ENCODE results near the gene EVI5. TPM values are rescaled to one million over a fixed set of nuclear protein-coding genes. Genes with fewer than 3 reads are reported as not detected.

Gene EVI5
- polyA plus RNA-seq, 1 donor from 2014 or later = 8.5 TPM

DNA sequence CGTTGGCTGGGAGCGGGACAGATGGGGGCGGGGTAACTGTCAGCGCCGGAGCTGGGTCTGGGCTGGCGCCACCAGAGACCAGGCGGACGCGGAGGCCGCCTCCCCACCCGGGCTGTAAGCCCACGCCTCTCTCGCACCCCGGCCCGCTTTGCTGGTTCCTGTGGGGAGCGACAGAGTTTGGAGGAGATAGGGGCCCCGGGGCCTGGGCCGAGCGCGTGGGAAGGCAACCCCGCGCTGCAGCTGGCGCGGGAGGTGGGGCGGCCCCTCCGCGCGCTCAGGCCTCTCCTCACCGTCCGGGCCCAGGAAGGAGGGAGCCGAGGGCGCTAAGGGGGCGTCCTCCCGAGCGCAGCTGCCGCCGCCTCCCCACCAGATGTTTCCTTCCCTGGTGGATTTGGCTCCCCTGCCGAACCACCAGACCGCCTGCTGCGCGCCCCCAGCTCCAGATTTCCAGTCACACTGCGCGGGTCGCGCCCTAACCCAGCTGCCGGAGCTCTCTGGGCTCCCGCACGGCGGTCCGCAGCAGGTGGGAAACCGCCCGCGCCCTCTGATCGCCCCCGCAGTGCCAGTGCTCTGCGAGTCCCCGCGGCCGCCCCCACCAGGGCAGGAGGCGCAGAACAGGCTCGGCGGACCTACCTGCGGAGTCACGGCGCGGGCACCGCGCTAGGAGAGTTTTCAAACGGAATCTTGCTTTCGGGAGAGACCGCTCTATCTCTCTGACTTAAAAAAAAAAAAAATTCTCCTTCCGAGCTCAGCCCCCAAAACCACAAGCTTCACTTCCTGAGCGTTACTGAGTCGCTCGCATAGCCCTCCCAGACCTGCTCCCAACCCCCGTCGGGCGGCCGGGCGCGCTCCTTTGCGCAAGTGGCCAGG is 299.3 kb downstream of the EVI5 start:
- no peaks in the 10 kb centered on the region for H4K20me1 ChIP-seq (ENCODE audit: insufficient read depth)
- peak overlapping the region; percentile 61 for H3K4me3 ChIP-seq (ENCODE audit: low read length)
- TF ChIP-seq EP300 (conservative IDR thresholded peaks at IDR 0.05; ENCODE audit: poor library complexity, severe bottlenecking) = no peak
- peak; percentile 58 for TF ChIP-seq CTCF (IDR thresholded peaks at IDR 0.05; ENCODE audit: poor library complexity, severe bottlenecking)
- no peak for TF ChIP-seq POLR2AphosphoS5 (IDR thresholded peaks at IDR 0.05)
- TF ChIP-seq RAD21 (conservative IDR thresholded peaks at IDR 0.05) = no peak
- no peak for TF ChIP-seq MXI1 (conservative IDR thresholded peaks at IDR 0.05; ENCODE audit: poor library complexity, severe bottlenecking)
- TF ChIP-seq EZH2 (IDR thresholded peaks at IDR 0.05; ENCODE audit: borderline replicate concordance, insufficient read depth, low read length, poor library complexity, severe bottlenecking) = peak; percentile 99
- H3F3A ChIP-seq (ENCODE audit: insufficient read depth, low read length, poor library complexity, severe bottlenecking) = no peaks in the 10 kb centered on the region
- no peaks in the 10 kb centered on the region for H3K36me3 ChIP-seq (ENCODE audit: insufficient read depth, low read length)
- no peak overlapping the region for H3K9ac ChIP-seq (ENCODE audit: low read length)
- no peaks in the 10 kb centered on the region for H3K79me2 ChIP-seq (replicated peaks; ENCODE audit: insufficient read depth, low read length)
- H3K9me2 ChIP-seq (ENCODE audit: insufficient read depth, low read length) = no peaks in the 10 kb centered on the region
- no peaks in the 10 kb centered on the region for H3K9me3 ChIP-seq (ENCODE audit: low read length)
- no peak overlapping the region for H3K4me2 ChIP-seq (ENCODE audit: low read length)
- no peak overlapping the region for H2AFZ ChIP-seq (ENCODE audit: low read depth, low read length)
- no peak overlapping the region for H3K27ac ChIP-seq (ENCODE audit: low read length)
- peaks cover 89% of the 10 kb centered on the region for H3K27me3 ChIP-seq (ENCODE audit: insufficient read depth, low read depth, low read length)

DNA sequence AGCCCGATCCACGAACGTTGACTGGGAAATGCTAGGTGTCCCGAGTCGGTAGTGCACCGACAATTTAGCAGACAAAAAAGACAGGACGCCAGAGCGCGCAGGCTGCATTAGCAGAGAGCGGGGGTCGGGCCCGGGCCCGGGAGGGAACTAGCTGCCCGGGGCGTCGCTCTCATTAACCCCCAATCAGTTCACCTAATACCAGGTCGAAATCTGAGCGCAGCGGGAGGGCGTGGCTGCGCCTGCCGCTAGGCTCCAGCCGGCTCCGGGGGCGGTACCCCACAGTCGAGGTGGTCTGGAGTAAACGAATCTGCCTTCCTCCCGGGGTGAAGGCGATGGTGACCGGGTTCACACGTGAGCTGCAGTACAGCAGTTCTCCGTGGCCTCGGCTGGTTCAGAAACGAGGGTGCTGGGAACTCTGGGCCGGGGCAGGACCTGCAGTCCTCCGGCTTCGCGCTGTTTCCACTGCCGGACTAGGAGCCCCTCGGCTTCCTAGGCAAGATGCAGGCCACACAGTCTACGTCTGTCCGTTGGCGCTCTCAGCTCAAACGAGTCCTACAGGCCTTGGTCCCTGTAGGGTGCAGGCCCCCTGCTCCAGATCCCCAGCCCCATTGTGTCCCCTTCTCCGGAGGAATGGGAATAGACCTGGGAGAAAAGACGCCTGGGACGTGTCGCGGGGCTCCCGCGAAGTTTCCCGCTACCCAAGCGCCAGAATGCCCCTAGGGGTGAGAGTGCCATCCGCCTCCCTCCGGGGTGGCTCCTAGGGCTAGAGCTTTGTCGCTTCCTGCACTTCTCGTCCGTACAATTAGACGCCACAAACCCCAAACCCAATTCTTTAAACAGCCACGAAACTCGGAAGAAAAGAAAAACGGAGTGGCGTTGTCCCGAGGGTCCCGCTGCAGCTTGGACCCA is 300.2 kb downstream of the EVI5 start:
- peak overlapping the region; percentile 61 for H3K4me3 ChIP-seq (ENCODE audit: low read length)
- H4K20me1 ChIP-seq (ENCODE audit: insufficient read depth) = no peaks in the 10 kb centered on the region
- no peaks in the 10 kb centered on the region for H3F3A ChIP-seq (ENCODE audit: insufficient read depth, low read length, poor library complexity, severe bottlenecking)
- TF ChIP-seq EZH2 (IDR thresholded peaks at IDR 0.05; ENCODE audit: borderline replicate concordance, insufficient read depth, low read length, poor library complexity, severe bottlenecking) (peak; percentile 62), POLR2AphosphoS5 (IDR thresholded peaks at IDR 0.05) (peak; percentile 84), CTCF (IDR thresholded peaks at IDR 0.05; ENCODE audit: poor library complexity, severe bottlenecking) (no peak)
- no peak overlapping the region for H3K4me2 ChIP-seq (ENCODE audit: low read length)
- H3K9me2 ChIP-seq (ENCODE audit: insufficient read depth, low read length) = no peaks in the 10 kb centered on the region
- H3K27ac ChIP-seq (ENCODE audit: low read length) = no peak overlapping the region
- no peaks in the 10 kb centered on the region for H3K9me3 ChIP-seq (ENCODE audit: low read length)
- H3K36me3 ChIP-seq (ENCODE audit: insufficient read depth, low read length) = no peaks in the 10 kb centered on the region
- H3K27me3 ChIP-seq (ENCODE audit: insufficient read depth, low read depth, low read length) = peaks cover 98% of the 10 kb centered on the region
- H3K79me2 ChIP-seq (replicated peaks; ENCODE audit: insufficient read depth, low read length) = no peaks in the 10 kb centered on the region
- H3K9ac ChIP-seq (ENCODE audit: low read length) = no peak overlapping the region
- no peak overlapping the region for H2AFZ ChIP-seq (ENCODE audit: low read depth, low read length)
